WTC11 (cell line): ENCODE data around the gene RHOBTB3.

Experiments
- ATF3 ChIP-seq: sonication (generic); formaldehyde crosslinking; conservative IDR thresholded peaks from 2 replicates; pipeline ENCODE4 v1.8.1; 2022; ENCODE audit warnings: mild to moderate bottlenecking, missing genetic modification reagents
- CTCF ChIP-seq: fragments of 200-600 bp; IDR thresholded peaks from 2 replicates; pipeline ENCODE4 v1.8.0; 2022; ENCODE audit warnings: antibody characterized with exemption
- JUN ChIP-seq: sonication (generic); formaldehyde crosslinking; IDR thresholded peaks from 2 replicates; pipeline ENCODE4 v1.8.0; 2023; ENCODE audit warnings: mild to moderate bottlenecking, missing genetic modification reagents
- NR3C1 ChIP-seq: sonication (generic); formaldehyde crosslinking; conservative IDR thresholded peaks from 2 replicates; pipeline ENCODE4 v1.8.1; 2023; ENCODE audit warnings: low read depth, mild to moderate bottlenecking, missing genetic modification reagents
- ZBTB21 ChIP-seq: sonication (generic); formaldehyde crosslinking; IDR thresholded peaks from 2 replicates; pipeline ENCODE4 v1.8.1; 2023; ENCODE audit warnings: mild to moderate bottlenecking, missing genetic modification reagents, borderline replicate concordance
- ZNF512 ChIP-seq: sonication (generic); formaldehyde crosslinking; IDR thresholded peaks from 2 replicates; pipeline ENCODE4 v1.8.1; 2022; ENCODE audit warnings: missing genetic modification reagents, borderline replicate concordance

DNA sequence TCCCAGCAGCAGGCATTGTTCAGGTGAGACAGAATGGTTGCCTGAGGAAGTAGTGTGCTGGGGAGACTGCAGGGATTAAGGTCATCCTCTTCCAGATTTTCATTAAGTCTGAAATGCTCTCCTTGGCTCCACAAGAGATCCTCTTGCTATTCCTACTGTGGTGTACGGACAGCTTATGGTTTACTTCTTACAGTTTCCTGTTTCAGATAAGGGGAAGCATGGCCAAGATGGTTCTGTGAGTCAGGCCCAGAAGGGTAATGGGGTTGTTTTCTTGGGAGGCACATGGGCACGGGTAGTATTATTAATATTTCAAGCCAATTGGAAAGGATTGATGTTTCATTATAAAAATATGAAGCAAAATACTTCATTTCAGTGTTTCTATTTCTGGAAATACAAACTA lies 48.5 kb downstream of the RHOBTB3 start:
- no peak for TF ChIP-seq CTCF
- no peak for TF ChIP-seq JUN (CRISPR knock-in tag)
- no peak for TF ChIP-seq ZNF512 (CRISPR knock-in tag)
- no peak for TF ChIP-seq ATF3 (CRISPR knock-in tag)
- no peak for TF ChIP-seq NR3C1 (CRISPR knock-in tag)
- TF ChIP-seq ZBTB21 (CRISPR knock-in tag), result no peak
